Bronchial epithelial cell (primary cell): Measurements from ENCODE around the gene ACOXL. TPM values are rescaled to one million over a fixed set of nuclear protein-coding genes. Genes with fewer than 3 reads are reported as not detected.

Experiments used
- DNase-seq: peaks from one replicate; pipeline ENCODE4 v3.0.0-alpha.2; 2010; ENCODE audit warnings: low read depth
- FAIRE-seq: peaks from 2 replicates; lab custom pipeline; 2011; peaks lifted over from hg19 to GRCh38; lab: Jason Lieb, UNC
- H3K27me3 ChIP-seq: 2 replicates; pipeline ENCODE4 v1.5.1; 2011; ENCODE audit warnings: low read length; ENCODE audit not compliant: control insufficient read depth, insufficient read depth
- H3K36me3 ChIP-seq: 2 replicates; pipeline ENCODE4 v1.5.1; 2011; ENCODE audit warnings: low read length; ENCODE audit not compliant: control insufficient read depth, insufficient read depth
- H3K4me3 ChIP-seq: 2 replicates; pipeline ENCODE4 v1.5.1; 2011; ENCODE audit warnings: mild to moderate bottlenecking, low read depth, low read length, control low read depth
- CTCF ChIP-seq: IDR thresholded peaks from 2 replicates; pipeline ENCODE4 v1.5.1; 2011; ENCODE audit warnings: mild to moderate bottlenecking, moderate library complexity, low read length, control low read depth, inconsistent platforms; ENCODE audit not compliant: insufficient read depth, severe bottlenecking
- total RNA-seq: library from RNA; depleted of rRNA; stranded (reverse); fragments of >200 nt; gene quantifications from 2 replicates; pipeline ENCODE4 v1.2.1, GENCODE V29; 2014

ACOXL gene
- total RNA-seq, 1 donor from 2014 or later = not detected

- H3K27me3 ChIP-seq = no peaks in the 10 kb centered on the region
- H3K4me3 ChIP-seq = no peak overlapping the region
- FAIRE-seq (no peak), DNase-seq (no peak)
- H3K36me3 ChIP-seq = no peaks in the 10 kb centered on the region
- TF ChIP-seq CTCF = no peak
Measured at GRCh38 chr2:110905217-110905616, 172.8 kb downstream of the ACOXL start.

GRCh38 chr2:110906613-110907298 is 174.4 kb downstream of the ACOXL start:
- TF ChIP-seq CTCF = no peak
- no peak for FAIRE-seq
- no peak overlapping the region for H3K4me3 ChIP-seq
- H3K36me3 ChIP-seq = no peaks in the 10 kb centered on the region
- no peaks in the 10 kb centered on the region for H3K27me3 ChIP-seq
- DNase-seq = no peak

GRCh38 chr2:110909501-110909900 is 177.1 kb downstream of the ACOXL start:
- no peak overlapping the region for H3K4me3 ChIP-seq
- FAIRE-seq (no peak), DNase-seq (no peak)
- H3K27me3 ChIP-seq = no peaks in the 10 kb centered on the region
- no peaks in the 10 kb centered on the region for H3K36me3 ChIP-seq
- no peak for TF ChIP-seq CTCF

GRCh38 chr2:110910423-110910822 is 178.1 kb downstream of the ACOXL start:
- Histone ChIP-seq H3K36me3 (no peaks in the 10 kb centered on the region), H3K27me3 (no peaks in the 10 kb centered on the region), H3K4me3 (no peak overlapping the region)
- TF ChIP-seq CTCF = no peak
- no peak for FAIRE-seq
- DNase-seq = no peak

GRCh38 chr2:110919738-110920137 is 187.4 kb downstream of the ACOXL start:
- TF ChIP-seq CTCF = no peak
- H3K4me3 ChIP-seq = no peak overlapping the region
- H3K36me3 ChIP-seq = no peaks in the 10 kb centered on the region
- H3K27me3 ChIP-seq = no peaks in the 10 kb centered on the region
- FAIRE-seq = no peak
- no peak for DNase-seq

GRCh38 chr2:110925479-110925878 is 193.1 kb downstream of the ACOXL start:
- no peak for FAIRE-seq
- Histone ChIP-seq H3K36me3 (no peaks in the 10 kb centered on the region), H3K4me3 (no peak overlapping the region), H3K27me3 (no peaks in the 10 kb centered on the region)
- no peak for TF ChIP-seq CTCF
- no peak for DNase-seq
